Esophagus (tissue), 2 donors: ENCODE results near the gene PKP4. TPM values are rescaled to one million over a fixed set of nuclear protein-coding genes. Genes with fewer than 3 reads are reported as not detected.

Experiments used
- H3K27ac ChIP-seq, 2 donors: one replicate each; pipeline ENCODE4 v1.5.1; 2013; ENCODE audit warnings: low read depth in 2 of 2, mild to moderate bottlenecking in 2 of 2, inconsistent platforms in 1 of 2, low read length in 1 of 2, moderate library complexity in 1 of 2
- H3K27me3 ChIP-seq, 2 donors: one replicate each; pipeline ENCODE4 v1.6.1; 2013; ENCODE audit warnings: low read length in 2 of 2, control low read depth in 1 of 2, mild to moderate bottlenecking in 1 of 2; ENCODE audit not compliant: insufficient read depth in 2 of 2, control insufficient read depth in 1 of 2
- H3K36me3 ChIP-seq, 2 donors: one replicate each; pipeline ENCODE4 v1.6.1; 2013; ENCODE audit warnings: low read length in 1 of 2; ENCODE audit not compliant: control insufficient read depth in 2 of 2, insufficient read depth in 2 of 2
- H3K4me1 ChIP-seq, 2 donors: one replicate each; pipeline ENCODE4 v1.6.1; 2013; ENCODE audit warnings: low read length in 1 of 2; ENCODE audit not compliant: control insufficient read depth in 2 of 2, insufficient read depth in 2 of 2
- H3K4me3 ChIP-seq, 2 donors: one replicate each; pipeline ENCODE4 v1.5.1; 2013; ENCODE audit warnings: low read length in 2 of 2, mild to moderate bottlenecking in 2 of 2, low read depth in 1 of 2, moderate library complexity in 1 of 2
- H3K9me3 ChIP-seq, 2 donors: one replicate each; pipeline ENCODE4 v1.6.1; 2013; ENCODE audit warnings: mild to moderate bottlenecking in 2 of 2, low read depth in 1 of 2, low read length in 1 of 2, moderate library complexity in 1 of 2; ENCODE audit not compliant: control insufficient read depth in 2 of 2, insufficient read depth in 1 of 2
- WGBS, 2 donors: extraction: QIAGEN DNeasy Blood & Tissue Kit; methylation state at CpG; one replicate each; pipeline ENCODE4 v1.1.7; 2013; 5-methylcytosine and 5-hydroxymethylcytosine counted together
- polyA plus RNA-seq, 2 donors: library from polyadenylated mRNA; stranded (reverse); fragments of 200-250 nt; gene quantifications; one replicate each; pipeline ENCODE4 v1.2.3, GENCODE V29; 2013
- donor health status: healthy with polysubstance abuse.
- donor health status: Bipolar disorder and iron deficiency.

The PKP4 gene
- polyA plus RNA-seq, 2 donors: 21.5 to 25.8 TPM

DNA sequence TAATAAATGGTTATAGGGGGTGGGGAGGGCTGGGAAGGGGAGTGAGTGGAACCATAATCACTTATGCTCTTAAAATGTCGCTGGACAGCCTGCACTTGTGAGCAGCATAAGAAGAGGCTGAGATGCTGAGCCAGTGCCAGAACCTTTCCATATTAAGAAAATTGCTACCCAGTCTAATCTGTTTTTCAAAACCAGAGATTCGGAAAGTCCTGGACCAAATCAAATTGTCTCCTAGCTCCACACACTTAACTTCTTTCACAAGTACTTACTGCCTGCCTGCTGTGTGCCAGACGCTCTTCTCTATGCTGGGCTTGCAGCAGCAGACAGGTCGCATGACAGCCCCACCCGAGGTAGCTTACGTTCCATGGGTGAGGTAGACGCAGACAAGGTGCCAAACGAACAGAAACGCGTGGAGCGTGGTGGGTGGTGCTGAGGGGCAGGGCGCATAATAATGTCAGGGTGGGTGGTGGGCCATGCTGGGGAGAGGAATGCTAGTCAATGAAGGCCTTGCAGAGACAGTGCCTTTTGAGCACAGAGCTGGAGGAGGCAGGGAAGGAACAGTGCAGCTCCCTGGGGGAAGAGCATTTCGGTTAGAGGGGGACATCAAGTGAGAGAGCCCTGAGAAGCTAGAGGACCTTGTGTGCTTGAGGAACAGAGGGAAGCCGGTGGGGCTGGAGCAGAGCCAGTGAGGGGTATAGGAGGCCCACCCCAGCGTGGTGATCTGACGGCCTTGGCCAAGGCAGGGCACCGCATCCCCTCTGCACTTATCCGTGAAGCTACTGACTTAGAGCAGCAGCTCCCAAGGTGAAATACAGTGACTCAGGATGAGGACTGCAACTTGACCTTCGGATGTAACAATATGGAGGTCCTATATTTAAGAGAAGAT lies 214.9 kb downstream of the PKP4 start:
- no peaks in the 10 kb centered on the region for H3K9me3 ChIP-seq
- H3K36me3 ChIP-seq: peaks cover 9 to 16% of the 10 kb centered on the region in 2 donors
- no peak overlapping the region for H3K4me3 ChIP-seq
- H3K4me1 ChIP-seq: no peaks in the 10 kb centered on the region
- H3K27ac ChIP-seq: no peak overlapping the region
- H3K27me3 ChIP-seq: no peaks in the 10 kb centered on the region
- 93% methylated on average over 19 of the region's 19 CpGs for WGBS, 2 donors

DNA sequence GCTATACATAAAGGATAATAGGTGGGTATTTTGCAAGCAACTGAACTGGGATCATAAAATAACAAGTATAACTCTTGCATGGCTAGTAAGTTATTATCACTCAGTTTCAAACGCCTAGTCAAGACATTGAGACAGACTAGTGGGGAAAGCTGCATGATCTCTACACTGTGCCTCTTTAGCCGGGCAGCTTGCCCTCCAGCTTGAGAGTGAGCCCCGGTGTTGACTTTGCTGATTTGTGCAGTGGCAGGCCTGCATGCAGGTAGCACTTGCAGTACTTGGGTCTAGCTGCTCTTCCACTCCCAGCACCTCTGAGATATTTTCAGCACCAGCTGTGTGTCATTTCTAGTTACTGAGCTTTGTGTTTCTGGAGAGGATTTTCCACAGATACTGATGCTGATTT lies 219.5 kb downstream of the PKP4 start:
- 91 to 94% methylated on average over 3 of the region's 3 CpGs for WGBS, 2 donors
- H3K36me3 ChIP-seq: peaks cover 12 to 18% of the 10 kb centered on the region in 2 donors
- H3K9me3 ChIP-seq: no peaks in the 10 kb centered on the region
- H3K4me1 ChIP-seq: no peaks in the 10 kb centered on the region
- H3K4me3 ChIP-seq: no peak overlapping the region
- no peak overlapping the region for H3K27ac ChIP-seq
- H3K27me3 ChIP-seq: no peaks in the 10 kb centered on the region

DNA sequence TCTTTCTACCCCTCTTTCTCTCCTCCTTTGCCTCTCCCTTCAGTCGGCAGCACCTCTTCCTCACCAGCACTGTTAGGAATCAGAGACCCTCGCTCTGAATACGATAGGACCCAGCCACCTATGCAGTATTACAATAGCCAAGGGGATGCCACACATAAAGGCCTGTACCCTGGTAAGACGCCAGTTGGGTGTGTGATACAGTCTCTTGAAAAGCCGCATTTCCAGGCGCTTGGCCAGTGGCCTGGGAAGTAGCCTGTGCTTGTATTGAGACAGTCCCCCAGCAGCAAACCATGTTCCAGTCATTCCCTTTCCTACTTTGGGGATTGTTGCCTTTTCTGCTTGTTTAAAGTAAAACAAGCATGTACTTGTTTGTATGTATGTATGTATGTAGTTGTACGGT lies 219.9 kb downstream of the PKP4 start:
- H3K4me3 ChIP-seq: no peak overlapping the region
- WGBS, 2 donors: 80 to 85% methylated on average over 7 of the region's 7 CpGs
- H3K27me3 ChIP-seq: no peaks in the 10 kb centered on the region
- no peaks in the 10 kb centered on the region for H3K4me1 ChIP-seq
- H3K9me3 ChIP-seq: no peaks in the 10 kb centered on the region
- H3K36me3 ChIP-seq: peaks cover 12 to 15% of the 10 kb centered on the region in 2 donors
- no peak overlapping the region for H3K27ac ChIP-seq

DNA sequence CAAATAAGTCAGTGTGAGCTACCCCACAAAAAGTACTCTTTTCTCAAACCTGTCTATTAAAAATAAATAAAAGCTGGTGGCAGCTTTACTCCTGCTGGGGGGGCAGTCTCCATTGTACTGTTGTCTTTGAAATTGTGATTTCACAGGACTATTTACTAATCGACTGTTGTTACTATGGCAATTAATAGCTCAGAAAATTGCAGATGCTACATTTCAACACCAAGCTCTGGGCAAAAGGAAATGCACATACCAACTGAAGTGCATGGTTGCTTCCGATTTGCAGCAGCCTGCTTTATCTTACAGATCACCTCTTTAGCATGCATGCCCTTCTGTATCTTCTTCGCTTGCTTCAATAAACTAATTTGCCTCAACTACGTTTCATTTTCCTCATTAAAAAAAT lies 220.8 kb downstream of the PKP4 start:
- WGBS, 2 donors: 67 to 76% methylated on average over 4 of the region's 4 CpGs
- peaks cover 12% of the 10 kb centered on the region in 2 donors for H3K36me3 ChIP-seq
- H3K27ac ChIP-seq: no peak overlapping the region
- no peaks in the 10 kb centered on the region for H3K9me3 ChIP-seq
- no peaks in the 10 kb centered on the region for H3K4me1 ChIP-seq
- H3K27me3 ChIP-seq: no peaks in the 10 kb centered on the region
- no peak overlapping the region for H3K4me3 ChIP-seq

DNA sequence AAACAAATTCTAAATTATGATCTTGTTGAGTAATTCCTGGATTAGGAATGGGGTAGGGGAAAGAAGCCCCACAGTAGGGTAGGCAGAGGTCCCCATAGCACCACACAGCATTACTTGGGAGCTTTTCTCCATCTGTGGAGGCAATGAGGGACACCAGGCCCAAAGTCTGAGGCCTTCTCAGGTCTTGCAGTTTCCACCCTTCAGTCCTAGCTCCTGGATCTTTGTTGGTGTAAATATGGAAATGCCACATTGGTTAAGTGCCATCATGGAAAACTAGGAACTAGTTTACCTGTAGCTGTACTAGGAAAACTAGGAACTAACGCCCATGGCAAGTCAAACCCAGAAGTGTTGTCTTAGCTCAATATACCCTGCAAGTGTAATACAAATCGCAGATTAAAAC lies 225.1 kb downstream of the PKP4 start:
- WGBS, 2 donors: 47 to 51% methylated on average over 2 of the region's 2 CpGs
- H3K27ac ChIP-seq: no peak overlapping the region

DNA sequence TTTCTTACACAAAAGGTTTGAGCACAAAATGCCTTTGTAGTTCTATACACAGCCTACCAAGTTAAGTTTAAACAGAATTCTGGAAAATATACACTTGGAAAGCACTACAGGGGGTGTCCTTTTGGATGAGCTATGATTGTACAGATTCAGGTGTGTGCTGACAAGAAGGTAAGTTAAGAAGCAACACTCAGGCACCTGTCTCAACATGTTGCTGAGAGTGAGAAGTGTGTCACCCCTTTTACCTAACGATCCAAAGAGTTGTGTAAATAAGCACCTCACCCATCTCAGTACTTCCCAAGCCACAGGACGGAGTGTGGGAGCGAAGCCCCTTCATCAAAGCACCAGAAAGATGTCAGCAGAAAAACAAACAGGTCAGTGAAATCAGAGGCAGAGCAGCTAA lies 228.9 kb downstream of the PKP4 start:
- no peak overlapping the region for H3K27ac ChIP-seq
- no peaks in the 10 kb centered on the region for H3K27me3 ChIP-seq
- peaks cover 0 to 2% of the 10 kb centered on the region in 2 donors for H3K4me1 ChIP-seq
- 46 to 47% methylated on average over 3 of the region's 3 CpGs for WGBS, 2 donors
- H3K4me3 ChIP-seq: no peak overlapping the region
- no peaks in the 10 kb centered on the region for H3K36me3 ChIP-seq
- H3K9me3 ChIP-seq: no peaks in the 10 kb centered on the region

More for the DNA sequence above, 225.1 kb downstream of the PKP4 start:
- no peaks in the 10 kb centered on the region for H3K27me3 ChIP-seq
- H3K4me1 ChIP-seq: no peaks in the 10 kb centered on the region
- H3K9me3 ChIP-seq: no peaks in the 10 kb centered on the region
- peaks cover 6% of the 10 kb centered on the region in 2 donors for H3K36me3 ChIP-seq
- no peak overlapping the region for H3K4me3 ChIP-seq

DNA sequence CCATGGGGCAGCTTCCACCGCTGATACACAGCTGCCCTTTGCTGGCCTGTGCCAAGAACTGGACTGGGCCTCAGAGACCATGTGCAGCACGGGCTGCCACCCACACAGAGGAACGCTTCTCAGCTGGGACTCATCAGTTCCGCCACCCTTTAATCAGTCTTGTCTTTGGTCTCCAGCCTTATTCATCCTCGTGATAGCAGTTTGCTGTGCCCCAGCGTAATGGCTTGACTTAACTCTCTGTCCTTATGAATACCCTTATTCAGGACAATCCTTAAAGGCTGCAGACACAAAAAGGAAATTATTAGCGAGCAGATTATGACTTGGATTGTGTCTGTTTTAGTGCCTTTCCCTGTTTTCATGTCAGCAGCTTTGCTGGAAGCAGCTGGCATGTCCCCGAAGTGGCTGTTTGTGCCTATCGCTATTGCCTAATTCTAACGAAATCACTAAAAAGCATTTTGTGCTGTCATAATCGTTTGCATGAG lies 229.5 kb downstream of the PKP4 start:
- H3K27ac ChIP-seq: no peak overlapping the region
- WGBS, 2 donors: 61 to 65% methylated on average over 11 of the region's 11 CpGs
- no peaks in the 10 kb centered on the region for H3K9me3 ChIP-seq
- H3K4me3 ChIP-seq: no peak overlapping the region
- H3K27me3 ChIP-seq: no peaks in the 10 kb centered on the region
- no peaks in the 10 kb centered on the region for H3K36me3 ChIP-seq
- peaks cover 0 to 2% of the 10 kb centered on the region in 2 donors for H3K4me1 ChIP-seq

DNA sequence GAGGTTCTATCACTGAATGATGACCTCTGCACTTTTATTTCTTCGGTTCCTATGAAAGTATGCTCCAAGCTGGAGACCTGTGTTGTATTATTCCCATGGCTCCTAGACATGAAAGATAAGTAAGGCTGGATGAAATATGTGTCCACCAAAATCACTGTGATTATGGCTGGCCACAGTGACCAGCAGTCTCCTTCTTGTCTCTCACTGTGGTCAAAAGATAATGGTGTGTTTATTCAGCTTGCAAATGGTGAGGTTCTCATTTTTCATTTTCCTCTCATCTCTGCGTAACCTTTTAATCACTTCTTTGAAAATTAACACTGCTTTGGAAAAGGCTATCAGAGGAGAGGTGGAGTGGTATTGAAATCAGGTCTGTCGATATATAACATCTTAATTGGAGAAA lies 230.6 kb downstream of the PKP4 start:
- H3K4me3 ChIP-seq: no peak overlapping the region
- no peaks in the 10 kb centered on the region for H3K27me3 ChIP-seq
- H3K4me1 ChIP-seq: peaks cover 0 to 2% of the 10 kb centered on the region in 2 donors
- H3K9me3 ChIP-seq: no peaks in the 10 kb centered on the region
- H3K36me3 ChIP-seq: no peaks in the 10 kb centered on the region
- WGBS, 2 donors: 94 to 95% methylated on average over 3 of the region's 3 CpGs
- H3K27ac ChIP-seq: no peak overlapping the region

DNA sequence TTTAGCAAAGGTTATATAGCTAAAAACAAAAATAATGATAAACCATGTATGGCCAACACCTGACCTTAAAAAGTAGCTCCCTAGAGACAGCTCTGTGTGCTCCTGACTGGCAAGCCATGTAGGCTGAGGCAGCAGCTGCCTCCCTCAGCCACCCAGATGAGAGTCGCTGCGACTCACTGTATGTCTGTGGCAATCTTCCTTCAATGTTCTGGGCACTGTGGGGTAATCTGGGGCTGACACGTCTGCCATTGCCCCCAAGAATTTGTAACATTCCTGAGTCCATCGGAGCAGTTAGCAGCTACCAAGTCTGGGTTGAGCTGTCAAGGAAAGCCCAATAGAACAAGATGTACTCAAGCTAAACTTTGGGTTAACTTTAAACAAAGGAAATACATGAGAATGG lies 232.0 kb downstream of the PKP4 start:
- Histone ChIP-seq H3K9me3 (no peaks in the 10 kb centered on the region), H3K4me3 (no peak overlapping the region), H3K4me1 (peaks cover 0 to 2% of the 10 kb centered on the region in 2 donors), H3K27ac (no peak overlapping the region), H3K36me3 (no peaks in the 10 kb centered on the region), H3K27me3 (no peaks in the 10 kb centered on the region)
- 76 to 79% methylated on average over 4 of the region's 4 CpGs for whole genome bisulfite sequencing, 2 donors

DNA sequence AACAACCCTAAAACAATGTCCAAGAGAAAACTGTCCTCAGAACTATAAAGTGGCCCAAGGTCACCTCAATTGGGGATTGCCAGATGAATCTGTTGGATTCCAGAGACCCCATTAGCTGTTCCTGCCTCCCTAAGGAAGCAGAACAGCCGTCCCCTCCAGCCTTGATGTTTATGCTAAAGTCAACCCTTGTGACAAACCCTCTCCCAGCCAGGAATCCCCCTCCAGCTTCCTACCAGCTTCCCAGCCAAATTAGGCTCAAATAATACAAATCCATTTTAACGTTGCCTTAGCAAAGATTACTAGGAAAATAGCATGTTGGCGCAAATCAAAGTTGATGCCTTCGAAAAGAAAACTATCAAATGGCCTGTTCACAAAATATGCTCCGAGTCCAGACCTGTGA lies 232.6 kb downstream of the PKP4 start:
- Histone ChIP-seq H3K27ac (no peak overlapping the region), H3K9me3 (no peaks in the 10 kb centered on the region), H3K4me3 (no peak overlapping the region), H3K36me3 (no peaks in the 10 kb centered on the region), H3K27me3 (no peaks in the 10 kb centered on the region), H3K4me1 (peaks cover 0 to 2% of the 10 kb centered on the region in 2 donors)
- 63 to 69% methylated on average over 5 of the region's 5 CpGs for WGBS, 2 donors
